PFSK-1 (cell line): Measurements from ENCODE around the gene CENPX.

ENCODE experiments used
- FOXP2 ChIP-seq: optimal IDR thresholded peaks from 2 replicates; pipeline ENCODE3; 2011; ENCODE audit warnings: borderline replicate concordance, control low read depth, inconsistent platforms; ENCODE audit not compliant: insufficient read depth; ENCODE audit errors: extremely low read length, extremely low read depth
- POLR2AphosphoS5 ChIP-seq: IDR thresholded peaks from 2 replicates; pipeline ENCODE4 v1.6.1; 2012; ENCODE audit warnings: low read depth, mild to moderate bottlenecking, control low read depth, low read length, moderate library complexity
- REST ChIP-seq, 2 experiments: IDR thresholded peaks; 2 replicates each; pipeline versions ENCODE4 v1.6.1 to v1.8.0; 2011 to 2012; ENCODE audit warnings: low read depth in 2 of 2, low read length in 2 of 2, control low read depth in 1 of 2, inconsistent platforms in 1 of 2, mild to moderate bottlenecking in 1 of 2, moderate library complexity in 1 of 2; ENCODE audit not compliant: insufficient read depth in 1 of 2
- SIN3A ChIP-seq: IDR thresholded peaks from 2 replicates; pipeline ENCODE4 v1.6.1; 2012; ENCODE audit warnings: mild to moderate bottlenecking, low read length, moderate library complexity, borderline replicate concordance; ENCODE audit not compliant: insufficient read depth
- TAF1 ChIP-seq: IDR thresholded peaks from 2 replicates; pipeline ENCODE4 v1.6.1; 2012; ENCODE audit warnings: low read length, control low read depth, borderline replicate concordance; ENCODE audit not compliant: insufficient read depth

The CENPX gene

GRCh38 chr17:81996232-81996756 lies 26.4 kb downstream of the CENPX start:
- TF ChIP-seq FOXP2 (no peak), TAF1 (no peak), POLR2AphosphoS5 (no peak), SIN3A (no peak), REST (IDR thresholded peaks at IDR 0.05; ENCODE audit: insufficient read depth in 1 of 2, low read depth in 2 of 2, low read length in 2 of 2) (no peak)

- TF ChIP-seq FOXP2 (no peak), REST (IDR thresholded peaks at IDR 0.05; ENCODE audit: insufficient read depth in 1 of 2, low read depth in 2 of 2, low read length in 2 of 2) (no peak), SIN3A (no peak), TAF1 (no peak), POLR2AphosphoS5 (no peak)
Measured at GRCh38 chr17:81995463-81996231, 27.0 kb downstream of the CENPX start.

- no peak for TF ChIP-seq POLR2AphosphoS5
- no peak for TF ChIP-seq SIN3A
- TF ChIP-seq REST (IDR thresholded peaks at IDR 0.05; ENCODE audit: insufficient read depth in 1 of 2, low read depth in 2 of 2, low read length in 2 of 2): no peak
Measured at GRCh38 chr17:81994593-81995462, 27.9 kb downstream of the CENPX start.

GRCh38 chr17:81993729-81994592 lies 28.7 kb downstream of the CENPX start:
- TF ChIP-seq POLR2AphosphoS5 (no peak), FOXP2 (no peak), SIN3A (no peak), TAF1 (no peak), REST (IDR thresholded peaks at IDR 0.05; ENCODE audit: insufficient read depth in 1 of 2, low read depth in 2 of 2, low read length in 2 of 2) (no peak)
